Measurements from ENCODE around the gene SETDB1. TPM values are rescaled to one million over a fixed set of nuclear protein-coding genes. Genes with fewer than 3 reads are reported as not detected.

Gene SETDB1
- total and polyA plus RNA-seq, 2 of the 13 experiments (the other 11 are each of a cell fraction or from before 2014, with no cell fraction given) = 33.1 to 34.6 TPM

- no peak for TF ChIP-seq ZNF281 (CRISPR knock-in tag; IDR thresholded peaks at IDR 0.05; ENCODE audit: borderline replicate concordance)
- 0 out of 2 replicates have a peak, but pooled peaks have one; percentile 36 for TF ChIP-seq AKNA (CRISPR knock-in tag; IDR thresholded peaks at IDR 0.05; ENCODE audit: borderline replicate concordance)
- no peak for TF ChIP-seq ZNF318 (CRISPR knock-in tag; IDR thresholded peaks at IDR 0.05)
- TF ChIP-seq IKZF1 (IDR thresholded peaks at IDR 0.05) = no peak
- TF ChIP-seq CBX1 (IDR thresholded peaks at IDR 0.05; ENCODE audit: low read depth) = no peak
- TF ChIP-seq ZNF138 (CRISPR knock-in tag; IDR thresholded peaks at IDR 0.05; ENCODE audit: low read depth) = no peak
- no peak for TF ChIP-seq MEIS1 (CRISPR knock-in tag; IDR thresholded peaks at IDR 0.05; ENCODE audit: borderline replicate concordance)
- no peak for TF ChIP-seq RNF219 (CRISPR knock-in tag; IDR thresholded peaks at IDR 0.05)
Observed at GRCh38 chr1:151008244-151009205, 82.4 kb downstream of the SETDB1 start, which contains the start of gene PRUNE1 (continued).
